ENCODE results near the gene TANC1.

The TANC1 gene

GRCh38 chr2:158968396-158969161 lies at the start of gene TANC1:
TANC1 (plus strand) TSS chr2:158968640; CDS start chr2:159065911, 97,271 bp downstream.
- no peak for DNase-seq

GRCh38 chr2:158921599-158922408 lies 46.6 kb upstream of the TANC1 start:
- no peak for DNase-seq

DNA sequence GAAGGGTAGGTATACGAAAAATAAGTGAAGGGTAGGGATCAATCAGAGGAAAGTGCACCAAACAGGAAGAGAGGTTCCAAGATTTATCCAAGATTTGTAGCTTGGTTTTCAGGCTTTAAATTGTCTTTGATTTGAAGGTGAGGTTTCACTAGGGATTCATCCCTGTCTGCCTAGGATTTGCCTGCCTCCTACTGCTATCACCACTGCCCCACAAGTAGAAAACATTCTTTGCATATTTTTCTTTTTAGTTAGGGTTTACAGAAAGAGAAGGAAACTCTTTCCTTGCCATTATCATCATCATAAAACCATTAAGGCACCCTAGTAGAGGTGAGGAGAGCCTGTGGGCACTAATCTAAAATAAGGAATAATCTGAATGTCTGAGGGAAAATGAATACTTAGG lies 45.8 kb upstream of the TANC1 start:
- DNase-seq: no peak

GRCh38 chr2:158923180-158923594 lies 45.3 kb upstream of the TANC1 start:
- no peak for DNase-seq

- no peak for DNase-seq
These were observed 44.8 kb upstream of the TANC1 start for GRCh38 chr2:158923641-158924040.

- DNase-seq: peak; percentile 43
These were observed 41.9 kb upstream of the TANC1 start for GRCh38 chr2:158926478-158926948.

DNA sequence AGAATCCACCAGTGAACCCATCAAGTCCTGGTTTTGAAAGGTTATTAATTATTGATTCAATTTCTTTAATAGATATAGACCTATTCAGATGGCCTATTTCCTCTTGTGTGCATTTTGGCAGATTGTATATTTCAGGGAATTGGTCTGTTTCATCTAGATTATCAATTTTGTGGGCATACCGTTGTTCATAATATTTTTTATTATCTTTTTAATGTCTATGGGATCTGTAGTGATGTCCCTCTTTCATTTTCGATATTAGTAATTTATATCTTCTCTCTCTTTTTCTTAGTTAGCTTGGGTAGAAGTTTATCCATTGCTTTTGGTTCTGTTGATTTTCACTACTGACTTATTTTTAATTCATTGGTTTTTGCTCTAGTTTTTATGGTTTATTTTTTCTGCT lies 39.9 kb upstream of the TANC1 start:
- no peak for DNase-seq

- no peak for DNase-seq
These were observed 39.5 kb upstream of the TANC1 start for GRCh38 chr2:158928965-158929364.

- no peak for DNase-seq
These were observed 36.9 kb upstream of the TANC1 start for GRCh38 chr2:158931572-158931971.

- DNase-seq: no peak
These were observed 36.3 kb upstream of the TANC1 start for GRCh38 chr2:158932131-158932645.

- DNase-seq: no peak
These were observed 34.3 kb upstream of the TANC1 start for GRCh38 chr2:158934170-158934569.

- DNase-seq: no peak
These were observed 32.8 kb upstream of the TANC1 start for GRCh38 chr2:158935617-158936016.

DNA sequence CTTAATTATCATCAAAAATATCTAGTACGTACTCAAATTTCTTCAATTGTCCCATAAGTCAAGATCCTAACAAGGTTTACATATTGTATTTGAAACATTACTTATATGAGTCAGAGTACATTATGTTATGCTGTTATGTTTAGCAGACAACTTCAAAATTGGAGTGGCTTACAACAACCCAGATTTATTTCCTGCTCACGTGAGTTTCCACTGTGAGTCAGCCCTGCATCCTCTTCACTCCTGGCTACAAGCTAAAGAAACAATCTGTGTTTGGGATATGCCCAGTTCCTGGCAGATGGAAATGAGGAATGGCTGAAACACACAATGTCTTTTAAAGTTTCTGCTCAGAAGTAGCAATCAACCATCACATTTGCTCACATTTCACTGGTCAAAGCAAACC lies 31.5 kb upstream of the TANC1 start:
- no peak for DNase-seq

DNA sequence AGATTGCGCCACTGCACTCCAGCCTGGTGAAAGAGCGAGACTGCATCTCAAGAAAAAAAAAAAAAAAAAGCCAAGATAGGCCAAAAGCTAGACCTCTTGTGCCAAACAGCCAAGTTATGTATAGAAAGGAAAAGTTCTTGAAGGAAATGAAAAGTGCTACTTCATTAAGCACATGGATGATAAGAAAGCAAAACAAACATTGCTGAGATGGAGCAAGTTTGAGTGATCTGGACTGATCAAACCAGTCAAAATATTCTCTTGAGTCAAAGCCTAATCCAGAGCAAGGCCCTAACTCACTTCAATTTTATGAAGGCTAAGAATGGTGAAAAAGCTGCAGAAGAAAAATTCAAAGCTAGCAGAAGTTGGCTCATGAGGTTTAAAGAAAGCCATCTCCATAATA lies 28.1 kb upstream of the TANC1 start:
- no peak for DNase-seq

- DNase-seq: no peak
These were observed 24.5 kb upstream of the TANC1 start for GRCh38 chr2:158943973-158944372.

DNA sequence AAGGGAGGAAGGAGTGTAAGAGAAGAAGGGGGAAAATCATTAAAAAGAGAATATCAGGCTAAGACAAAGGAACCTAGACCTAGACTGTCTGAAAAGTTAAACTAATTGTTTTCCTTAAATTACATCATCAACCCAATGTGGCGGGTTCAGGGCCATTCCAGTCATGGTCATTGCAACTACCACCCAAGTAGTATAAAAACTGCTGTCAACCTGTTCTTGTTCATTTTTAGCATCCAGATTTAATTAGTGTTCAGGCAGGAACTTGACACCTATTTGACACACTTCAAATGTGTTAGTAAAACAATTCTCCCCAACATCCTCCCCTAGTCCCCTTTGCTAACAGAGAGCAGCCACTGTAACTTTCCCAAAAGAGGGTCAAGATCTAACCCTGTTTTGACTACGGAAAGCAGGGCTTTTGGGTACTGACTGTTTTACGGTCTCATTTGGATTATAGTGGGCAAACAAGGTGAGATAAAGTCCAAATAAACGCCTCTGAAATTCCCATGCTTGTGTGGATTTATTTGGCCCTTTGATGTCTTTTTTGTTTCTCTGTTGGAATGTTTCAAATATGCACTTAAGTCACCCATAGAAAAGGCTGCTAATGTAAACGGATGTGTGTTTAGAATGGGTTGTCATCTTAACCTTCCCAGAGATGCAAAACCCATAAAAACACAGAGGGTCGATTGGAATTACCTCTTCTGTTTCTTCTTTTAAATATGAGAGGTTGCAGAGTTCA lies 19.3 kb upstream of the TANC1 start:
- no peak for DNase-seq

GRCh38 chr2:158953454-158953853 lies 15.0 kb upstream of the TANC1 start:
- DNase-seq: no peak

DNA sequence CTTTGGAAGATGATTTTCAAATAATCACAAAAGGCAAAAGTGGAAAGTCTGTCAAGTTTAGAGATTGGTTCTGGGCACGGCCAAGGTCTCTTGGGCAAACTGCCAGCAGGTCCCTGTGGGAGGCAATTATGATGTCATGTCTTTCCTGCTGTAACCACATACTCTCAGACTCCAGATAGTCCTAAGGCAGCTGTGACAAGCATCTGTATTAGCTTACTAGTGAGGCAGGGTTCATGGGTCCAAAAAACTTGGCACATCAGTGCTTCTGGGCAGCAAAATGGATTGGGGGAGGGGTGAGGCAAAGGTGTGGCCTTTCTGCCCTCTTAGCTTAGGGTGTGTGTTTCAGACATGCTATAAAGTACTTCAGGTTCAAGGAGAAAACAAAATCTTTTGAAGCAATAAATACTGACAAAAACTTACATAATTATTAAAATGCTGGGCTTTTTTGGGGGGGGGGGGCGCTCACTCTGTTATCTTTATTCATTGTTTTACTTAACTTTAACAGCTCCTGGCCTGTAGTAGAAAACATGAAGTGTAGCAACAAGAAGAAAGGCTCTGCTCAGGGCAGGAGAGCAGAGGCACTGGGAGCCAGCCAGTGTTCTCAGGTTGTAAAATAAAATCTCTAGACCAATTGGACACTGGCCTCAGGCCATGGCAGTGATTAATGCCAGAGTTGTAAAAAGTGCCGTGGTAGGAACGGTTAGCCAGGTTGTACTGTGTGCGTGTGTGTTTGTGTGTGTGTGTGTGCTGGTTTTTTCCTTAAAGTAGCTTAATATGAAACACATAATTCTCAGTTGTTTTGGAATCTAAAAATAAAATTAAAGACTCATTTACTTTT lies 14.3 kb upstream of the TANC1 start:
- DNase-seq: no peak

DNA sequence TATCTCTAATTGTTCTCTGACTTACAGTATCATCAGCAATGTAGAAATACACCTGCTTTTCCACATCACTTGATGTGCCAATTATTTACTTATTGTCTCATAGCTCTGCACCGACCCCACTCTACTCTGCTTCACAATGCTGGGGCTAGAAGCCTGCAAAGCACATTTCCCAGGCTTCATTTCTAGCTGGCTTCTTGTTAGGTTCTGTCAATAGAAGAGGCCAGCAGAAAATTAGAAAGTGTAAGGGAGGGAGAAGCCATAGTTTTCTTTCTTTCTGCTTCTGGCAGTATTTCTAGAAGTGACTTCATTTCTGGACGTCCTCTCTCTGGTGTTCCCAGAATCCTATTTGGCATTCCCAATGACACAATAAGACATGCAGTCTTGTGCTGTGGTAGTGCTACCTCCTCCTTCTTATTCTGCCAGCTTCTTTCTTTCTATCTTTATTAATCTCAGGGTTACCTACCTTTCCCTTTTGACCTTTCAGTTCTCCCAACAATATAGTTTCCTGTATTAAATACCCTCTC lies 12.5 kb upstream of the TANC1 start:
- DNase-seq: no peak

DNA sequence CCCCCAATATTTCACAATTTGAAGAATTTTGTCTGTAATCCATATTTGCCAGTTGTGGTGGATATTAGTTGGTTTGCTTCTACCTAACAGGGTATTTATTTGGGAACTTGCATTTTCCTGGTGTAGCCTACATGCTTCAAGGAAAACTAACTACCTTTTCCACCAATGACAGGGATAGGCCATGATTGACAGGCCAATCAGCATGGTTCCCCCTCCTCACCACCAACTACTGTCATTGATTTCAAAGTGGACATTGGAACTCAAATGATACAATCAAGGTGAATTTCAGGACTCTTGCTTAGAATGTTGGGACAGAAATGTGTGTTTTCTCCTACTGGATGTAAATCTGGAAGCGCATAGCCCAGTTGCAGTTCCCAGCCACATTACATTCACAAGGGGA lies 10.1 kb upstream of the TANC1 start:
- DNase-seq: no peak

DNA sequence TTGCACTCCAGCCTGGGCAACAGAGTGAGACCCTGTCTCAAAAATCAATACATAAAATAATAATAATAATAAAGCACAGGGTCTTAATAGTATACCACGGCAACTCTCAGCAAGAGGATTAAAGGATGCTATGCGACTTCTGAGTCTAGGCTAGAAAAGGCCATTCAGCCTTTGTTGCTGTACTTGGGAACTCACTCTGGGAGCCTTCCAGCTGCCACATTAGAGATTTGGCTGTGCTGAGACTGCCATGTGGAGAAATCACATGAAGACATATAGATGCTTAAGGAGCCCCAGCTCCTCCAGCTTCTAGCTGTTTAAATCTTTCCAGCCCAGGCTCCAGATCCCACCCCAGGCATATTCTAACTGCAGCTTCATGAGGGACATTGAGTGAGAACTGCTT lies 8.2 kb upstream of the TANC1 start:
- DNase-seq: no peak

DNA sequence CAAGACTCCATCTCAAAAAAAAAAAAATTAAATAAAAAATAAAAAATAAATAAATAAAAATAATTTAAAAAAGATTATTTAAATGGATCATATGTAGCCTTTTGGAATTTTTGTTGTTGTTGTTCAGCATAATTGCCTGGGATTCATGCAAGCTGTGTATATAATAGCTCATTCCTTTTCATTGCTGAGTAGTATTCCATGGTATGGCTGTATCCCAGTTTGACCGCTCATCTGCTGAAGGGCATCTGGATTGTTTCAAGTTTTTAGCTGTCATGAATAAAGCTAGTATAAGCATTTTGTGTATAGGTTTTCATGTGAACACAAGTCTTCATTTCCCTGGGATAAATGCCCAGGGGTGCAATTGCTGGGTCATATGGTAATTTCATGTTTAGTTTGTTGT lies 6.4 kb upstream of the TANC1 start:
- no peak for DNase-seq
